HEK293 (cell line): ENCODE measurements around the gene ADD2.

ENCODE experiments used
- CTCF ChIA-PET: fragments of 350-600 bp; formaldehyde crosslinking; extraction: SDS; loops from one replicate; lab custom pipeline; 2021; ENCODE audit warnings: antibody characterized with exemption; lab: Yijun Ruan, JAX
- POLR2A ChIA-PET: fragments of 300-600 bp; formaldehyde crosslinking; extraction: SDS; loops from one replicate; lab custom pipeline; 2020; ENCODE audit warnings: antibody characterized with exemption, inconsistent platforms; lab: Yijun Ruan, JAX
- H3K27ac ChIP-seq: fragments of 200-500 bp; sonication (Bioruptor generic); 2 replicates; pipeline ENCODE4 v1.5.1; 2014; ENCODE audit warnings: low read depth, low read length, control low read depth, inconsistent platforms; ENCODE audit errors: extremely low read depth
- H3K36me3 ChIP-seq, 2 experiments: fragments of 200-500 bp in 1 of 2; sonication (Bioruptor generic) in 1 of 2; 1 replicate in 1 of 2; 2 replicates in 1 of 2; pipeline ENCODE4 v1.5.1; 2014 to 2017; ENCODE audit warnings: inconsistent platforms in 2 of 2, low read length in 2 of 2; ENCODE audit not compliant: control insufficient read depth in 2 of 2, insufficient read depth in 1 of 2
- H3K4me1 ChIP-seq: fragments of 200-500 bp; sonication (Bioruptor generic); 2 replicates; pipeline ENCODE4 v1.5.1; 2014; ENCODE audit warnings: mild to moderate bottlenecking, low read length, inconsistent platforms; ENCODE audit not compliant: control insufficient read depth, insufficient read depth
- H3K4me3 ChIP-seq: 2 replicates; pipeline ENCODE4 v1.5.1; 2011; ENCODE audit warnings: low read depth, mild to moderate bottlenecking, control low read depth, low read length, moderate library complexity
- H3K9me3 ChIP-seq: fragments of 200-500 bp; sonication (Bioruptor generic); 2 replicates; pipeline ENCODE4 v1.5.1; 2014; ENCODE audit warnings: low read depth, low read length, inconsistent platforms; ENCODE audit not compliant: control insufficient read depth, insufficient read depth
- GLIS1 ChIP-seq: fragments of 450-650 bp; formaldehyde crosslinking; IDR thresholded peaks from 2 replicates; pipeline ENCODE4 v1.5.1; 2016; ENCODE audit warnings: missing biosample characterization, missing genetic modification characterization
- HOXA7 ChIP-seq: sonication (generic); formaldehyde crosslinking; IDR thresholded peaks from 2 replicates; pipeline ENCODE4 v1.8.1; 2022; ENCODE audit warnings: missing genetic modification reagents, borderline replicate concordance
- ZIC2 ChIP-seq: fragments of 450-650 bp; formaldehyde crosslinking; IDR thresholded peaks from 2 replicates; pipeline ENCODE4 v1.5.1; 2016; ENCODE audit warnings: missing biosample characterization, missing genetic modification characterization
- ZNF114 ChIP-seq: fragments of 450-650 bp; formaldehyde crosslinking; IDR thresholded peaks from 2 replicates; pipeline ENCODE4 v1.5.0; 2017; ENCODE audit warnings: missing biosample characterization, missing genetic modification characterization
- ZNF175 ChIP-seq: fragments of 450-650 bp; formaldehyde crosslinking; IDR thresholded peaks from 2 replicates; pipeline ENCODE4 v1.5.1; 2016; ENCODE audit warnings: missing biosample characterization, missing genetic modification characterization
- ZNF184 ChIP-seq: fragments of 450-650 bp; IDR thresholded peaks from 2 replicates; pipeline ENCODE4 v1.5.1; 2018; ENCODE audit warnings: missing biosample characterization, mild to moderate bottlenecking, missing genetic modification characterization
- ZNF292 ChIP-seq: fragments of 450-650 bp; formaldehyde crosslinking; IDR thresholded peaks from 2 replicates; pipeline ENCODE4 v1.5.1; 2016; ENCODE audit warnings: low read depth, missing biosample characterization, missing genetic modification characterization, borderline replicate concordance
- ZNF548 ChIP-seq: fragments of 450-650 bp; formaldehyde crosslinking; IDR thresholded peaks from 2 replicates; pipeline ENCODE4 v1.5.1; 2016; ENCODE audit warnings: missing biosample characterization, missing genetic modification characterization
- ZNF747 ChIP-seq: fragments of 450-650 bp; formaldehyde crosslinking; IDR thresholded peaks from 2 replicates; pipeline ENCODE4 v1.5.1; 2016; ENCODE audit warnings: missing biosample characterization, missing genetic modification characterization
- TF ChIP-seq, protein P1 (sequence below): fragments of 450-650 bp; formaldehyde crosslinking; IDR thresholded peaks from 2 replicates; pipeline ENCODE4 v1.5.1; 2016; ENCODE audit warnings: missing biosample characterization, missing genetic modification characterization
- TF ChIP-seq, protein P2 (sequence below): fragments of 450-650 bp; formaldehyde crosslinking; IDR thresholded peaks from 2 replicates; pipeline ENCODE4 v1.5.1; 2017; ENCODE audit warnings: missing biosample characterization, missing genetic modification characterization
- TF ChIP-seq, protein P3 (sequence below): fragments of 450-650 bp; IDR thresholded peaks from 2 replicates; pipeline ENCODE4 v1.5.1; 2018; ENCODE audit warnings: missing biosample characterization, mild to moderate bottlenecking, missing genetic modification characterization
- TF ChIP-seq, protein P4 (sequence below): fragments of 450-650 bp; formaldehyde crosslinking; IDR thresholded peaks from 2 replicates; pipeline ENCODE4 v1.5.1; 2016; ENCODE audit warnings: missing biosample characterization, missing genetic modification characterization
- TF ChIP-seq, protein P5 (sequence below): IDR thresholded peaks from 2 replicates; pipeline ENCODE4 v1.6.1; 2011; ENCODE audit warnings: mild to moderate bottlenecking, low read depth, low read length, borderline replicate concordance

Gene ADD2

DNA sequence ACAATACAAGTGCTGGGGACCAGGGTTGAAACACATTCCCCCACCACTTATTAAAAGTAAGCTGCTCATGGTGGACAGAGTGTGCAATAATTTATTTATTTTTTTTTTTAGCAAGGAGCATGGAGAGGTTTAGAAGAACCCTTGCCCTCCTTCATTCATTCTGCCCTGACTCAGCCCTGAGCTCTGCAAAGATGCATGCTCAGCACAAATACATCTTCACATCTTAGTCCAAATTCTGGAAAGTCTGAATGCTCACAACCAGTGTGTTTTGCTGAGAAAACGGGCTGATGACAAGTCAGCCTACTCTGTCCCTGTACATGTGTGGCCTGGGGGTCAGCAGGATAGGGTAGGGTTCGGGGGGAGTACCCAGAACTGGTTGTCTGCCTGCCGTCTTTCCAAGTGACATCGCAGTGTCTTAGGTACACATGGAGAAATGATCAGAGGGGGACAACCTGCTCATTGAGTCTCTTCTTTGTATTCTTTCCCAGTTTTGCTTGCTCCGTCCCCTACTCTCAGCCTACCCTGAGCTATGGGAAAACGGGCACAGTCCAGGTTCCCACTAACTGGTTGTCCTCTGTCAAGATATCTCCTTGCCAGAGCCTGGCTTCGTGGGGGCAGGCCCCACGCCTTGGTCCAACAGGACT, 76.4 kb downstream of the ADD2 start:
- ChIA-PET CTCF (interaction anchor here (0.5 to 1.9 kb wide), 4 partner anchors 11 to 304 kb away, joined by 3 to 5 read pairs (median 3); no protein-coding TSS in a partner anchor), POLR2A (no interaction called here)
- no peaks in the 10 kb centered on the region; the same call in 1 of the 2 replicates for H3K4me1 ChIP-seq
- no peak overlapping the region for H3K4me3 ChIP-seq
- no peak for TF ChIP-seq ZNF548 (tag by site-specific recombination)
- TF ChIP-seq, protein P1, sequence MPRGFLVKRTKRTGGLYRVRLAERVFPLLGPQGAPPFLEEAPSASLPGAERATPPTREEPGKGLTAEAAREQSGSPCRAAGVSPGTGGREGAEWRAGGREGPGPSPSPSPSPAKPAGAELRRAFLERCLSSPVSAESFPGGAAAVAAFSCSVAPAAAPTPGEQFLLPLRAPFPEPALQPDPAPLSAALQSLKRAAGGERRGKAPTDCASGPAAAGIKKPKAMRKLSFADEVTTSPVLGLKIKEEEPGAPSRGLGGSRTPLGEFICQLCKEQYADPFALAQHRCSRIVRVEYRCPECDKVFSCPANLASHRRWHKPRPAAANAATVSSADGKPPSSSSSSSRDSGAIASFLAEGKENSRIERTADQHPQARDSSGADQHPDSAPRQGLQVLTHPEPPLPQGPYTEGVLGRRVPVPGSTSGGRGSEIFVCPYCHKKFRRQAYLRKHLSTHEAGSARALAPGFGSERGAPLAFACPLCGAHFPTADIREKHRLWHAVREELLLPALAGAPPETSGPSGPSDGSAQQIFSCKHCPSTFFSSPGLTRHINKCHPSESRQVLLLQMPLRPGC: no peak
- TF ChIP-seq, protein P2, sequence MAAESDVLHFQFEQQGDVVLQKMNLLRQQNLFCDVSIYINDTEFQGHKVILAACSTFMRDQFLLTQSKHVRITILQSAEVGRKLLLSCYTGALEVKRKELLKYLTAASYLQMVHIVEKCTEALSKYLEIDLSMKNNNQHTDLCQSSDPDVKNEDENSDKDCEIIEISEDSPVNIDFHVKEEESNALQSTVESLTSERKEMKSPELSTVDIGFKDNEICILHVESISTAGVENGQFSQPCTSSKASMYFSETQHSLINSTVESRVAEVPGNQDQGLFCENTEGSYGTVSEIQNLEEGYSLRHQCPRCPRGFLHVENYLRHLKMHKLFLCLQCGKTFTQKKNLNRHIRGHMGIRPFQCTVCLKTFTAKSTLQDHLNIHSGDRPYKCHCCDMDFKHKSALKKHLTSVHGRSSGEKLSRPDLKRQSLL (tag by site-specific recombination): no peak
- TF ChIP-seq ZNF747 (tag by site-specific recombination): no peak
- no peaks in the 10 kb centered on the region for H3K9me3 ChIP-seq
- H3K36me3 ChIP-seq: peaks cover 0 to 64% of the 10 kb centered on the region in 2 experiments; a peak in 1 of 3 replicates
- no peak overlapping the region for H3K27ac ChIP-seq

DNA sequence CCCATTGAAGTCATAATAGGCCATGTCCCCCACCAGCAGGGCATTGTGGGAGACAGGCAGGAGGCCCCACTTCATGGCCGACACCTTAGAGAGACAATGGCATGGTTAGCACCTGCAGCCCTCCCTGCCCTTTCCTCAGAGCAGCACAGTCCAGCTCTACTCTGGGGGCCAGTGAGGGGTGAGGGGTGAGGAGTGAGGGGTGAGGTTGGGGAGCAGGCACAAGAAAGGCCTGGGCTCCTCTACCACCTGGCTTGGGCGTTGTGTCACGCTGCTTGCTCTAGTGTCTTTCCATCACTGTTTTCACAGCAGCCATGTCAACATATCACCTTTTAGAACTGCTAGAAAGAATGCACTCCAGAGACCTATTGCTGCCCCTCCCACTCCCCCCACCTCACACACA, 77.2 kb downstream of the ADD2 start:
- TF ChIP-seq, protein P3, sequence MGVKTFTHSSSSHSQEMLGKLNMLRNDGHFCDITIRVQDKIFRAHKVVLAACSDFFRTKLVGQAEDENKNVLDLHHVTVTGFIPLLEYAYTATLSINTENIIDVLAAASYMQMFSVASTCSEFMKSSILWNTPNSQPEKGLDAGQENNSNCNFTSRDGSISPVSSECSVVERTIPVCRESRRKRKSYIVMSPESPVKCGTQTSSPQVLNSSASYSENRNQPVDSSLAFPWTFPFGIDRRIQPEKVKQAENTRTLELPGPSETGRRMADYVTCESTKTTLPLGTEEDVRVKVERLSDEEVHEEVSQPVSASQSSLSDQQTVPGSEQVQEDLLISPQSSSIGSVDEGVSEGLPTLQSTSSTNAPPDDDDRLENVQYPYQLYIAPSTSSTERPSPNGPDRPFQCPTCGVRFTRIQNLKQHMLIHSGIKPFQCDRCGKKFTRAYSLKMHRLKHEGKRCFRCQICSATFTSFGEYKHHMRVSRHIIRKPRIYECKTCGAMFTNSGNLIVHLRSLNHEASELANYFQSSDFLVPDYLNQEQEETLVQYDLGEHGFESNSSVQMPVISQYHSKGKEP: no peak
- ChIA-PET CTCF (interaction anchor here (0.7 to 1.9 kb wide), 3 partner anchors 10 to 180 kb away, joined by 3 to 5 read pairs (median 3); no protein-coding TSS in a partner anchor), POLR2A (no interaction called here)
- Histone ChIP-seq H3K36me3 (peaks cover 0 to 58% of the 10 kb centered on the region in 2 experiments; a peak in 1 of 3 replicates), H3K9me3 (no peaks in the 10 kb centered on the region), H3K27ac (no peak overlapping the region), H3K4me1 (no peaks in the 10 kb centered on the region; the same call in 1 of the 2 replicates), H3K4me3 (no peak overlapping the region)

DNA sequence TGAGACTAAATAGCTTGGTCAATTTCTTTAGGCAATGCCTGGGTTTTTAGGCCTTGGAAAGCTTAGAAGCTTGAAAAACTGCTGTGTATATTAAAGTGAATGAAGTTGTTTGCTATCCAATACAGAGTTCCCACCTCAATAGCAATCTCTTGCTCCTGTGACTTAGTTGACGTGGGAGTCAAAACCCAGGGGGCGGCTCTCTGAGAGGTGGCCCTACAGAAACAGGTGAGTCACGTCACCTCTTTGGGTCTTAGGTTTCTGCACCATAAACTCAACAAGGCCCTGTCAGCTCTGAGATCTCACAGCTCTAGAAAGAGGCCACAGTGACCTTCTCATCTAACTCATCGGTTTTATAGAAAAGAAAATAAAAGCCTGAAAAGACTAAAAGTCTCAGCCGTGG, 79.6 kb downstream of the ADD2 start:
- Histone ChIP-seq H3K4me3 (no peak overlapping the region), H3K4me1 (no peaks in the 10 kb centered on the region; the same call in 1 of the 2 replicates), H3K36me3 (peaks cover 4 to 44% of the 10 kb centered on the region in 2 experiments; a peak in 2 of 3 replicates), H3K27ac (no peak overlapping the region)
- CTCF ChIA-PET: interaction anchor here (0.5 to 1.5 kb wide), 3 partner anchors 80 to 147 kb away, joined by 3 to 8 read pairs (median 3); no protein-coding TSS in a partner anchor
- TF ChIP-seq, protein P4, sequence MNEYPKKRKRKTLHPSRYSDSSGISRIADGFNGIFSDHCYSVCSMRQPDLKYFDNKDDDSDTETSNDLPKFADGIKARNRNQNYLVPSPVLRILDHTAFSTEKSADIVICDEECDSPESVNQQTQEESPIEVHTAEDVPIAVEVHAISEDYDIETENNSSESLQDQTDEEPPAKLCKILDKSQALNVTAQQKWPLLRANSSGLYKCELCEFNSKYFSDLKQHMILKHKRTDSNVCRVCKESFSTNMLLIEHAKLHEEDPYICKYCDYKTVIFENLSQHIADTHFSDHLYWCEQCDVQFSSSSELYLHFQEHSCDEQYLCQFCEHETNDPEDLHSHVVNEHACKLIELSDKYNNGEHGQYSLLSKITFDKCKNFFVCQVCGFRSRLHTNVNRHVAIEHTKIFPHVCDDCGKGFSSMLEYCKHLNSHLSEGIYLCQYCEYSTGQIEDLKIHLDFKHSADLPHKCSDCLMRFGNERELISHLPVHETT (tag by site-specific recombination): no peak
- TF ChIP-seq GLIS1 (tag by site-specific recombination) (no peak), ZNF292 (tag by site-specific recombination) (no peak), ZNF184 (tag by site-specific recombination) (no peak), ZNF114 (tag by site-specific recombination) (no peak), HOXA7 (CRISPR knock-in tag) (no peak), ZNF175 (no peak), ZIC2 (tag by site-specific recombination) (no peak)
- TF ChIP-seq, protein P5, sequence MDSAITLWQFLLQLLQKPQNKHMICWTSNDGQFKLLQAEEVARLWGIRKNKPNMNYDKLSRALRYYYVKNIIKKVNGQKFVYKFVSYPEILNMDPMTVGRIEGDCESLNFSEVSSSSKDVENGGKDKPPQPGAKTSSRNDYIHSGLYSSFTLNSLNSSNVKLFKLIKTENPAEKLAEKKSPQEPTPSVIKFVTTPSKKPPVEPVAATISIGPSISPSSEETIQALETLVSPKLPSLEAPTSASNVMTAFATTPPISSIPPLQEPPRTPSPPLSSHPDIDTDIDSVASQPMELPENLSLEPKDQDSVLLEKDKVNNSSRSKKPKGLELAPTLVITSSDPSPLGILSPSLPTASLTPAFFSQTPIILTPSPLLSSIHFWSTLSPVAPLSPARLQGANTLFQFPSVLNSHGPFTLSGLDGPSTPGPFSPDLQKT: no peak
- TF ChIP-seq, all 188 proteins: peak for 0
- POLR2A ChIA-PET: no interaction called here
- H3K9me3 ChIP-seq: no peaks in the 10 kb centered on the region
